Activated effector memory CD4-positive, alpha-beta T cell treated with anti-CD3 and anti-CD28 coated beads, Interleukin-2, amount 50 U/mL, for 16 hours (primary cell): ENCODE results near the gene MYOZ2.

Experiments used
- DNase-seq: peaks from one replicate; pipeline ENCODE4 v3.0.0-alpha.2; 2020

MYOZ2 gene

DNA sequence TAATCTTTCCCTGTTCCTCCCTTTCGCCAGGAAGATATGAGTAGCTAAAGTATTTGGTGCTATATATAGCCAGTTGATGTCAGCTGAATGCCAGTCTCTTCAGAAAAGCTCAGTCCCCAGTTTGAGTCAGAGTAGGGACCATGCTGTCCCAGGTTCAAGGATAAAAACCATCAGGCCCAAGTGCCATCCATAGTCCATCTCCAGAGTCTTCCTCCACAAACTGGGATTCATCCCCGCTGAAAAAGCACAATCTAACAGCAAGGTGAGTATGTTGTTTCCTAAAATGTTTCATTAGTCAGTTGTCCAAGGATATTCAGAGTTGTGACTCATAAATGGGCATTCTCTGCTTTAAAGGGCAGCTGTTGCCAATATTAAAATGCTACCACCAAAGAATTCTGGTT, at the start of gene MYOZ2:
TSS of gene MYOZ2 (plus strand) at position 112 of the 401 bp plus-strand sequence. CDS start 694 bp downstream, outside the sequence.
- DNase-seq, result no peak

GRCh38 chr4:119087121-119087520, 48.5 kb upstream of the MYOZ2 start:
- DNase-seq, result no peak

- DNase-seq, result no peak
Measured at GRCh38 chr4:119087656-119088055, 48.0 kb upstream of the MYOZ2 start.

- DNase-seq, result no peak
Measured at GRCh38 chr4:119093042-119093827, 42.4 kb upstream of the MYOZ2 start.

DNA sequence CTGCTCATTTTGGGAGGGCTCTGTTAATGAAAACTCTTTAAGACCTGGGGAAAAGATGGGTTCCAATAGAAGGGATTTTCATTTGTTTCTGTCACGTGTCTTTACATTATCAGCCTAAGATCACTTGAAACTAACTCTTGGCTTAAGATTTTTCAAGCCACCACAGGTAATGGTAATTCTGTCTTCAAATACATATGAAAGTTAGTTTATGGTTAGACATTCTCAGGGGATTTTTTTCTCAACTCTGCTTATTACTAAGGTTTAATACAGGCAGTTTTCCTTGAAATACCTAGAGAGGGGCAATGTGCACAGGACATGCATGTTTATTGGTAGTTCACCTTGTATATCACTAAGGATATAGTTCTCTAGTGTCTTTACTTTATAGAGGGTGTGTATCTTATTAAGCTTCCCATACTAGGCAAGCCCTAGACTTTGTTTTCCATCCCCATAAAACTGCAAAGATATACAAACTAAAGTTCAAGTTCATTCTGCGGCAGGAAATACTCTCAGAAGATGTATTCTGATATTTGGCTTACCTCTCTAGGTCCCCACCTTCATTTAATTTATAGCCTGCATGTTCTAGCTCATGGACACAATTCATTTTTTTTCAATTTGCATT, 38.2 kb upstream of the MYOZ2 start:
- no peak for DNase-seq

DNA sequence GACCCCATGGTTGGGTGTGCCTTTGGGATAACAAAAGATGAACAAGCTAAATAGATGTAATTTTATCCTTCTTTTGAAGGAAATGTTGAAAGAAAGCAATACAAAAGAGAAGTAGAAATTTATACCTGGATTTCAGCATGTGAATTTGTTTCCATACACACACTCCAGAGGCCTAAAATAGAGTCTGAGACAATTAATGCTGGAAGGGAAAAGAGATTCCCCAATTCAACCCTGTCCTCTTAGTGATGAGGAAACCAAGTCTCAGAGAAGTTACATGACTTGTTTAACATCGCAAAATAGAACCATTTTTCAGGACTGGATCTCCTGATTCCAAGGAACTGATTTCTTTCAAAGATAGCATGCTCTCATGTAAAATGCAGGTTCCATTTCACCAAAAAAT, 37.3 kb upstream of the MYOZ2 start:
- no peak for DNase-seq

GRCh38 chr4:119099227-119099810, 36.3 kb upstream of the MYOZ2 start:
- DNase-seq, result no peak

DNA sequence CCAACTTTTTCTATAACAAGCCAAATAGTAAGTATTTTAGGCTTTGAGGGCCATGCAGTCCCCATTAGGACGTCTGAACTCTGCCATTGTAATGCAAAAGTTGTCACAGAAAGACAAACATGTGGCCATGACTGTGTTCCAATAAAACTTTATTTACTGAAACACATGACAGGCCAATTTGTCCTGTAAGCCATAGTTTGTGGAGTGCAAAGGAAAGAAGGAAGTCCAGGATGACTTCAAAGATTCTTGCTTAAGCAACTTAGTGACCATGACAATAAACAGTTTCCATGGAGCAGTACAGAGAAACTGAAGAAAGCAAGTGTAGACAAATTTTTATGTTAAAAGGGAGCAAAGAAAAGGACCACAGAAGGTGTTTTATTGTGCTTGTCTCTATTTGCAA, 35.0 kb upstream of the MYOZ2 start:
- DNase-seq, result no peak

GRCh38 chr4:119103263-119103662, 32.4 kb upstream of the MYOZ2 start:
- no peak for DNase-seq

- no peak for DNase-seq
Measured at GRCh38 chr4:119104644-119105273, 30.9 kb upstream of the MYOZ2 start.

DNA sequence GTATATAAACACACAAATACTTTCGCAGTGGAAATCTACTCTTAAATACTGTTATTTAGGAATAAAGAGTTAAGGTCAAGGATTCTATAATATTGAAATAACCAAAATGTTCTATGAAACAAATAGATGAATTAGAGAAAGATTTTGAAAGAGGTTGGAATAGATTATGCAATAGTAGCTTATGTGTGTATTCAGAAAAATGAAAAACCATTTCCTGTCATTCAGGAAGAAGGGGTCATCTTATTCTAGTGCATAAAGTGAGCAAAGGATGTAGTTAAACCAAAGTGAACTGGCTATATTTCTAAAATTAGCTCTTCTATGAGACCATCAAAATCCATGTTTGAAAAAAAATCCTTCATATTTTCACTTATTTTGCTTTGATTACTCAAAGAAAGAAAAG, 30.0 kb upstream of the MYOZ2 start:
- DNase-seq, result no peak

DNA sequence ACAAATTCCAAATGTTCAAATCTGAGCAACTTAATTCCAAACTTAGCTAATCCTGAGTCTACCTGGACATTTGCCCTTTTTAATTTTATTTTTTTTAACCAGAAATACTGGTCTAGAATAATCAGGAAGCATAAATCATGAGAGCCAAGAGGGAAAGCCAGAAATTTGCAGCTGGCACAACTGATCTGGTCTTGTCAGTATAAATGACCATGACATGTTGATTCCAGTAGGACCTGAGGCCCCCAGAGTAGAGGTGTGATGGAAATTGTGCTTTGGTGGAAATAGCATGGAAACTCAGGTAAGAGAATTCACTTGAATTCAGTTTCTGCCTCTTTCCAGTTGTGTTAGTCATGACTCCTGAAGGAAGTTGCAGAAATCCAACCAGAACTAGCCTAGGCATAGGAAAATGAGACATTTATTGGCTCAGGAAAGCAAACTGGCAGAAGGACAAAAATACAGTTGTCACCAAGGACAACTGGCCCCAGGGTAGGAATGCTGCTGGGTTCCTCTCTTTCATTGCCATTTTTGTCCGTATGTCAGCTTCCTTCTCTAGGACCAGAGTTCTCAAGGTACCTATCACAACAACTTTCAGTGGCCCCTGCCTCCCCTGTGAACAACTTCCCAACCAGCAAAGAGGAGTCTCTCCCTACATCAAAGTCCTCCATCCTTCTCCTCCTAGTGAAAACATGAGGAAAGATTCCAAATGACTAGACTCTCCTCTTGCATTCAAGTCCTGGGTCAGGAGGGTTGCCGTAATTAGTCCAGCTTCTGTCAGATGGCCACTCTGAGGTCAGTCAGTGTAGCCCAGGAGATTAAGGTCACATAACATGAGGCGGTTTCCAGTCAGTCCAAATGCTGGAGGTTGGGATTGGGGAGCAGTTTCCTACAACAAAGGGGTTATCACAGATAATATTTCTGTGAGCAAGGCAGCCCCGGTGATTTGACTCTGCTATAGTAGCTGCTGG, 29.3 kb upstream of the MYOZ2 start:
- DNase-seq, result no peak

DNA sequence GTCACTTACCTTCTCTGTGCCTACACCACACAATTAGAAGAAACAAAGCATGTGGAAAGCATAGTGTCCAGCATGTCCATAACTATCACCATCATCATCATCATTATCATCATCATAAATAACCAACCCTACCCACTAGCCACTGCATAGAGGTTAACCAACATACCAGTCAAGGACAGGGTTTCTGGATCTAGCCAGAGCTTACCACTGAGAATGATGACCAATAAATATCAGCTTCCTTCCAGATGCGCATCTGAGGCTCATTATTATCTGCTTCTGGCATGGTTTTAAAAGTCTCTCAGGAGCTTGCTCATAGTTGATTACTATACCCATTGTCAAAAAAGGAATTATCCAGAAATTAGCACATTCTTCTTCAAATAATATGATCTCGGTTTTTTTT, 25.5 kb upstream of the MYOZ2 start:
- DNase-seq, result no peak

DNA sequence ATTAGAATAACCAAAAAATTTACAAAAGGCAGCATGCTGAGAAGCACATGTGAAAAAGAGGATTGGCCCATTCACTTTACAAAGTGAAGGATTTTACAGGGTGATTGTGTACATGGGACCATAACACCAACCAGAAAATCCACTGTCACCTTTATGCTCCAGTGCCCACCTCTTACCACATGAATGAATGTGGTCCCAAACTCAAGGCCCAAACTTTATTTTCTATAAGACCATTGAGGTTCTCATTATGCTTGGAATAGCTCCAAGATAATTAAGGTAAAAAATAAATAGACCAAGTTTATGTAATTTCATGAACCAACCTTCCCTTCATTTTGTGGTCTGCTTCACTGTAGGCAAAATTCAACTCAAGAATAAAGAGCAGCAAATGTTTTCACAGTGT, 24.3 kb upstream of the MYOZ2 start:
- DNase-seq, result no peak

DNA sequence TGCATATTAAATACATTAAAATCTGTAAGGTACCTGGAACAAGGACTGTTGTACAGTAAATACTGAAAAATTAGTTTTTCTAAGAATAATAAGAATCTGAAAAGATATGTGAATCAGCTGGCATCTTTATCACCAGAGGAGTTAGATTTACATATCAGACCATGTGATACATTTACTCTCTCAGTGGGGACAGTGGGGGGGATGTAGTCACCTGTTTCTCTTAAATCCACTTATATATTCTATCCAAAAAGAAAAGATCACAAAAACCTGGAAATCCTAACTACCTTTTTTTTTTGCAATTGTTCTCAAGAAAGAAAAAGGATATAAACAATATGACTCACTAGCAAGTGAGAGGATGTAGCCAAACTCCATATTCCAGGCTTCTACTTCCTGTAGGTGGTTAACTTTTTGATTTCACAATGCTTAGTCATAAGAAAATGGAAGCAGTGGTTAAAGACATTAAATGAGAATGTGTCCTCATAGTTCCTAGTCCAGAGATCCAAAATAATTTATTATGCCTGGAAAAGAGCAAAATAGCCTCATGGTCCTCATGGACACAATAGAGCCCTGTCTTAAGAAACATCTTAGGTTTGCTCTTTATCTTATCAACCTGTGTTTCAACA, 22.5 kb upstream of the MYOZ2 start:
- no peak for DNase-seq

DNA sequence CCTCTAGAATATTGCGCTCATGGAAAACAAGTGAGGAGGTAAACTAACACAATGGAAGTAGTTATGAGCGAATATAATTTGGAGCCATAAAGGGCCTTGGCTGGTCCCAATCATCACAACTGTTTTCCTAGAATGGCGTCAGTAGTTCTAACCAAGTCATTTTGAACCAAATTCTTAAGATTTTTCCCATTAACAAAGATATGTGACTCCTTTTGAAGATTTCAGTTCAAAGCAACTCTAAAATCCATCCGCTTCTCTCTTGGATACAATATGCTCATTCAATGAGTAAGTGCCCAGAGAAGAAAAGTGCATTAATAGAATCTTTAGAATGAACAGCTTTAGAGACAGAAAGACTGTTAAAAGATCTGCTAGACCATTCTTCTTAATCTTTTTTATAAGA, 19.6 kb upstream of the MYOZ2 start:
- no peak for DNase-seq

- DNase-seq, result no peak
Measured at GRCh38 chr4:119116925-119117900, 18.4 kb upstream of the MYOZ2 start.

DNA sequence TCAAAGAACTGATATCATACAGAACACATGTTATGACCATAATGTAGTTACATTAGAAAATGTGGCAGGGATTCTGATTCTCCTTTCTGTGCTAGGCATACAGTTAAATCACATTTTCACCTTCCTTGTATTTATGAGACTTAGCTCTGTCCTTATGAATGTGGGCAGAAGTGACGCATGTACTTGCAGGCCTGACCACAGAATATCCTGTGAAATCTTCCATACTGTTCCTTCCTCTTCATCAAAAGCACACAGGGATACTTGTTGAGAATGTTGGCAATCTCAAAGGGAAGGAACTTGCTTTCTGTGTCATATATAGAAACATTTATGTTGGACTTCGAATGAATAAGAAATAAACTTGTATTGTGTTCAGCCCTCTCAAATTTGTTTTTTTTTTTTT, 17.2 kb upstream of the MYOZ2 start:
- no peak for DNase-seq

- DNase-seq, result no peak
Measured at GRCh38 chr4:119124352-119124751, 11.3 kb upstream of the MYOZ2 start.

GRCh38 chr4:119125931-119126330, 9.7 kb upstream of the MYOZ2 start:
- DNase-seq, result no peak

- no peak for DNase-seq
Measured at GRCh38 chr4:119128148-119128547, 7.5 kb upstream of the MYOZ2 start.
